H9 (cell line): Measurements from ENCODE around the gene FAM43A. TPM values are rescaled to one million over a fixed set of nuclear protein-coding genes. Genes with fewer than 3 reads are reported as not detected.

Experiments used
- DNase-seq: peaks from one replicate; pipeline ENCODE4 v3.0.0-alpha.2; 2017
- H2AFZ ChIP-seq: one replicate; pipeline ENCODE4 v1.6.1; 2013; ENCODE audit warnings: mild to moderate bottlenecking, low read length, control low read depth, moderate library complexity
- H2AK5ac ChIP-seq: 2 replicates; pipeline ENCODE4 v1.6.1; 2013; ENCODE audit warnings: low read length, control low read depth, mixed read lengths; ENCODE audit not compliant: insufficient read length
- H2BK120ac ChIP-seq: one replicate; pipeline ENCODE4 v1.6.1; 2013; ENCODE audit warnings: low read depth, mild to moderate bottlenecking, low read length, control low read depth, inconsistent platforms; ENCODE audit not compliant: poor library complexity, severe bottlenecking
- H2BK12ac ChIP-seq: 2 replicates; pipeline ENCODE4 v1.6.1; 2013; ENCODE audit warnings: low read length, control low read depth, mixed read lengths, low read depth; ENCODE audit not compliant: insufficient read length
- H2BK15ac ChIP-seq: 2 replicates; pipeline ENCODE4 v1.6.1; 2013; ENCODE audit warnings: low read depth, low read length, control low read depth
- H2BK20ac ChIP-seq: one replicate; pipeline ENCODE4 v1.6.1; 2013; ENCODE audit warnings: low read depth, mild to moderate bottlenecking, low read length, control low read depth, inconsistent platforms; ENCODE audit not compliant: poor library complexity, severe bottlenecking
- H2BK5ac ChIP-seq: 2 replicates; pipeline ENCODE4 v1.6.1; 2013; ENCODE audit warnings: low read length, control low read depth, mixed read lengths; ENCODE audit not compliant: insufficient read length
- H3K14ac ChIP-seq: 2 replicates; pipeline ENCODE4 v1.6.1; 2013; ENCODE audit warnings: low read length, control low read depth; ENCODE audit not compliant: insufficient read depth
- H3K18ac ChIP-seq: 2 replicates; pipeline ENCODE4 v1.6.1; 2013; ENCODE audit warnings: low read depth, mild to moderate bottlenecking, mixed read lengths, low read length, control low read depth; ENCODE audit not compliant: insufficient read length
- H3K23ac ChIP-seq: 2 replicates; pipeline ENCODE4 v1.6.1; 2013; ENCODE audit warnings: low read length, control low read depth, mixed read lengths, low read depth; ENCODE audit not compliant: insufficient read length
- H3K23me2 ChIP-seq: 2 replicates; pipeline ENCODE4 v1.6.1; 2013; ENCODE audit warnings: low read depth, mild to moderate bottlenecking, mixed read lengths, low read length, control low read depth; ENCODE audit not compliant: insufficient read length, poor library complexity, severe bottlenecking
- H3K27ac ChIP-seq: 2 replicates; pipeline ENCODE4 v1.5.1; 2013; ENCODE audit warnings: low read length, control low read depth, mixed read lengths, low read depth; ENCODE audit not compliant: insufficient read length
- H3K27me3 ChIP-seq: 2 replicates; pipeline ENCODE4 v1.6.1; 2013; ENCODE audit warnings: low read length, control low read depth, inconsistent platforms; ENCODE audit not compliant: insufficient read depth
- H3K4ac ChIP-seq: 2 replicates; pipeline ENCODE4 v1.6.1; 2013; ENCODE audit warnings: low read depth, mild to moderate bottlenecking, control low read depth, inconsistent platforms, low read length, moderate library complexity
- H3K4me1 ChIP-seq: 2 replicates; pipeline ENCODE4 v1.6.1; 2013; ENCODE audit warnings: low read length, control low read depth, inconsistent platforms; ENCODE audit not compliant: insufficient read depth
- H3K4me2 ChIP-seq: 2 replicates; pipeline ENCODE4 v1.6.1; 2013; ENCODE audit warnings: low read length, control low read depth, mixed read lengths; ENCODE audit not compliant: insufficient read length, insufficient read depth
- H3K56ac ChIP-seq: 2 replicates; pipeline ENCODE4 v1.6.1; 2013; ENCODE audit warnings: low read depth, mild to moderate bottlenecking, mixed read lengths, low read length, control low read depth; ENCODE audit not compliant: insufficient read length
- H3K79me1 ChIP-seq: 2 replicates; pipeline ENCODE4 v1.6.1; 2013; ENCODE audit warnings: low read depth, mild to moderate bottlenecking, moderate library complexity, low read length, control low read depth, inconsistent platforms; ENCODE audit not compliant: insufficient read depth, poor library complexity, severe bottlenecking
- H3K79me2 ChIP-seq: 2 replicates; pipeline ENCODE4 v1.6.1; 2013; ENCODE audit warnings: low read length, control low read depth, inconsistent platforms; ENCODE audit not compliant: insufficient read depth
- H3K9ac ChIP-seq: 2 replicates; pipeline ENCODE4 v1.6.1; 2013; ENCODE audit warnings: low read length, control low read depth, mixed read lengths; ENCODE audit not compliant: insufficient read length; ENCODE audit errors: extremely low read depth
- H3K9me3 ChIP-seq: one replicate; pipeline ENCODE4 v1.6.1; 2013; ENCODE audit warnings: low read depth, low read length, inconsistent platforms; ENCODE audit not compliant: control insufficient read depth
- H3T11ph ChIP-seq: one replicate; pipeline ENCODE4 v1.6.1; 2013; ENCODE audit warnings: mild to moderate bottlenecking, low read length, control low read depth, inconsistent platforms
- H4K20me1 ChIP-seq: one replicate; pipeline ENCODE4 v1.6.1; 2013; ENCODE audit not compliant: control insufficient read depth, insufficient read length, insufficient read depth
- H4K5ac ChIP-seq: 2 replicates; pipeline ENCODE4 v1.6.1; 2013; ENCODE audit warnings: low read depth, mild to moderate bottlenecking, mixed read lengths, low read length, control low read depth; ENCODE audit not compliant: insufficient read length
- H4K8ac ChIP-seq: replicated peaks from 2 replicates; pipeline ENCODE4 v1.6.1; 2013; ENCODE audit warnings: low read length, control low read depth, mixed read lengths, low read depth; ENCODE audit not compliant: insufficient read length
- H4K91ac ChIP-seq: 2 replicates; pipeline ENCODE4 v1.6.1; 2013; ENCODE audit warnings: low read depth, mild to moderate bottlenecking, moderate library complexity, mixed read lengths, low read length, control low read depth; ENCODE audit not compliant: insufficient read length
- H3K27ac Mint-ChIP-seq, 3 experiments: 2 replicates in 2 of 3; 3 replicates in 1 of 3; pipeline ENCODE4 v1.8.0; 2020 to 2021; ENCODE audit warnings: mixed read lengths in 3 of 3, mild to moderate bottlenecking in 1 of 3, moderate library complexity in 1 of 3
- H3K27me3 Mint-ChIP-seq: 2 replicates; pipeline ENCODE4 v1.8.0; 2021; ENCODE audit warnings: low read depth, mild to moderate bottlenecking, moderate library complexity, mixed read lengths
- H3K36me3 Mint-ChIP-seq, 3 experiments: 2 replicates in 2 of 3; 3 replicates in 1 of 3; pipeline ENCODE4 v1.8.0; 2020 to 2021; ENCODE audit warnings: low read depth in 3 of 3, mixed read lengths in 3 of 3; ENCODE audit not compliant: insufficient read depth in 1 of 3
- H3K4me1 Mint-ChIP-seq, 2 experiments: 2 replicates each; pipeline ENCODE4 v1.8.0; 2020; ENCODE audit warnings: mixed read lengths in 2 of 2
- H3K4me3 Mint-ChIP-seq, 2 experiments: 2 replicates in 1 of 2; 3 replicates in 1 of 2; pipeline ENCODE4 v1.8.0; 2020 to 2021; ENCODE audit warnings: mild to moderate bottlenecking in 2 of 2, mixed read lengths in 2 of 2, moderate library complexity in 1 of 2
- H3K9me3 Mint-ChIP-seq, 2 experiments: 2 replicates in 1 of 2; 3 replicates in 1 of 2; pipeline ENCODE4 v1.8.0; 2020; ENCODE audit warnings: mild to moderate bottlenecking in 2 of 2, mixed read lengths in 2 of 2, moderate library complexity in 1 of 2
- WGBS: extraction: QIAGEN DNeasy Blood & Tissue Kit; methylation state at CpG from one replicate; pipeline ENCODE4 v1.1.7; 2013; ENCODE audit warnings: missing lambda C conversion rate, low lambda C conversion rate, mixed read lengths; ENCODE audit not compliant: insufficient read length; ENCODE audit errors: extremely low coverage; 5-methylcytosine and 5-hydroxymethylcytosine counted together
- long read RNA-seq: library from polyadenylated mRNA; unstranded; transcript quantifications from one replicate; pipeline ENCODE4 v2.0.0, GENCODE V29; 2020
- total RNA-seq: library from RNA; stranded (reverse); gene quantifications from 2 replicates; pipeline ENCODE4 v1.2.1, GENCODE V29; 2021
- TF ChIP-seq, protein P1 (sequence below): fragments of 200-600 bp; sonication (generic); conservative IDR thresholded peaks from 3 replicates; pipeline ENCODE4 v1.8.0; 2021; ENCODE audit warnings: antibody characterized with exemption, mild to moderate bottlenecking

FAM43A gene, protein sequence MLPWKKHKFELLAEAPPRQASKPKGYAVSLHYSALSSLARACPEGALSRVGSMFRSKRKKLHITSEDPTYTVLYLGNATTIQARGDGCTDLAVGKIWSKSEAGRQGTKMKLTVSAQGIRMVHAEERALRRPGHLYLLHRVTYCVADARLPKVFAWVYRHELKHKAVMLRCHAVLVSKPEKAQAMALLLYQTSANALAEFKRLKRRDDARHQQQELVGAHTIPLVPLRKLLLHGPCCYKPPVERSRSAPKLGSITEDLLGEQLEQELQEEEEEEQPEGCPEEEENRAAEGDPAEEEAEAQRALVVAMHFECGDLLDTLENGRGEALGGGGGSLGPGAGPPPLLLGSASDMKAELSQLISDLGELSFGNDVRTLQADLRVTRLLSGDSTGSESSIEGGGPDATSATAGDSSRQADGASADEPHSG
- 2.4 and 2.7 TPM in 2 replicates for total RNA-seq
- long read RNA-seq, partial matches to known transcripts: 0 of 1 reads
- long read RNA-seq, other reads (novel, unspliced or antisense): 0 of 1 reads

DNA sequence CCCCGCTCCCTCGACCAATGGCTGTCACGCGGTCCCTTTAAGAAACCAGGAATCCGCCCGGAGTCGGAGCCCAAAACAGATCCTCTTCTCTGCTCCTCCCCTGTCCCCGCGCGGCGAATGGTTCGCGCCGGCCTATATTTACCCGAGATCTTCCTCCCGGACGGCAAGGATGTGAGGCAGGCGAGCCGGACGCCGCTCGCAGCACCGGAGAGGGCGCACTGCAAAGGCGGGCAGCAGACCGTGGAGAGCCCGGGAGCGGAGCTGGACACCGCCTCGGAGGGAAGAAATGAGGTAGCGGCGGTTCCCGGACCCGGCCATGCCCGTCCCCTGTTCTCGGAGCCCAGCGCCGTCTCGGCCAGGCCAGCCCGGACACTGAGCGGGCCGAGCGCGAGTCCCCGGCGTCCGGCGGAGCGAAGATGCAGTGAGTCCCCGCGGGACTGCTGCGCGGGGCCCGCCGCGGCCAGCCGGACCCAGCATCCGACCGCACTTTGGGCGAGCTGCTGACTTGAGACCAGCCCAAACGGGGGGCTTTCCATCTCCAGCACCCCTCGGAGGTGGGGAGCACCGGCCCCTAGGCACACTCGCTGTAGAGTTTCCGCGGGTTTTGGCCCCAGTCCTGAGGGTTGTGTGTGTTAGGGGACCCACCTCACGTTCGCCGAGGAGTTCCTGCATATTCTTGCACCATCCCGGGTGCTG lies at the start of gene FAM43A:
Gene FAM43A, plus strand, starts transcription at position 166 of the 696 bp plus-strand sequence. CDS start 944 bp downstream, outside the sequence.
- WGBS: no CpG with 5 or more reads among the region's 70 CpGs
- H3K27me3 ChIP-seq: peaks cover 22% of the 10 kb centered on the region; the same call in 1 of the 2 replicates
- H4K8ac ChIP-seq: no peak within 1 kb of the TSS
- H3K23me2 ChIP-seq: peaks cover 26% of the 10 kb centered on the region
- no peak within 1 kb of the TSS for H3K27ac Mint-ChIP-seq
- H3K9ac ChIP-seq: no peak within 1 kb of the TSS
- no peaks in the 10 kb centered on the region; a peak in 2 of 5 replicates for H3K9me3 Mint-ChIP-seq
- no peak within 1 kb of the TSS for H4K91ac ChIP-seq
- H3K79me2 ChIP-seq: no peaks in the 10 kb centered on the region
- no peak within 1 kb of the TSS for H2BK15ac ChIP-seq
- no peak within 1 kb of the TSS for H3T11ph ChIP-seq
- H2AFZ ChIP-seq: no peak within 1 kb of the TSS
- H3K36me3 Mint-ChIP-seq: no peaks in the 10 kb centered on the region
- H3K27me3 Mint-ChIP-seq: peaks cover 54% of the 10 kb centered on the region
- peaks cover 24 to 34% of the 10 kb centered on the region in 2 experiments for H3K4me1 Mint-ChIP-seq
- no peak within 1 kb of the TSS for H3K23ac ChIP-seq
- peak within 1 kb of the TSS; percentile 74 for H3K4me2 ChIP-seq
- H4K5ac ChIP-seq: no peak within 1 kb of the TSS
- no peak within 1 kb of the TSS for H3K4ac ChIP-seq
- no peak within 1 kb of the TSS for H3K18ac ChIP-seq
- no peaks in the 10 kb centered on the region for H4K20me1 ChIP-seq
- H3K4me1 ChIP-seq: no peaks in the 10 kb centered on the region
- no peak within 1 kb of the TSS for H2AK5ac ChIP-seq
- peak within 1 kb of the TSS; percentile 10; the same call in 1 of the 2 replicates for H3K14ac ChIP-seq
- no peaks in the 10 kb centered on the region for H3K9me3 ChIP-seq
- H3K27ac ChIP-seq: no peak within 1 kb of the TSS
- H2BK120ac ChIP-seq: no peak within 1 kb of the TSS
- H3K56ac ChIP-seq: no peak within 1 kb of the TSS
- H2BK5ac ChIP-seq: no peak within 1 kb of the TSS
- H3K4me3 Mint-ChIP-seq: peak within 1 kb of the TSS; percentile 72 to 92
- no peaks in the 10 kb centered on the region for H3K79me1 ChIP-seq
- H2BK20ac ChIP-seq: no peak within 1 kb of the TSS
- TF ChIP-seq, protein P1, sequence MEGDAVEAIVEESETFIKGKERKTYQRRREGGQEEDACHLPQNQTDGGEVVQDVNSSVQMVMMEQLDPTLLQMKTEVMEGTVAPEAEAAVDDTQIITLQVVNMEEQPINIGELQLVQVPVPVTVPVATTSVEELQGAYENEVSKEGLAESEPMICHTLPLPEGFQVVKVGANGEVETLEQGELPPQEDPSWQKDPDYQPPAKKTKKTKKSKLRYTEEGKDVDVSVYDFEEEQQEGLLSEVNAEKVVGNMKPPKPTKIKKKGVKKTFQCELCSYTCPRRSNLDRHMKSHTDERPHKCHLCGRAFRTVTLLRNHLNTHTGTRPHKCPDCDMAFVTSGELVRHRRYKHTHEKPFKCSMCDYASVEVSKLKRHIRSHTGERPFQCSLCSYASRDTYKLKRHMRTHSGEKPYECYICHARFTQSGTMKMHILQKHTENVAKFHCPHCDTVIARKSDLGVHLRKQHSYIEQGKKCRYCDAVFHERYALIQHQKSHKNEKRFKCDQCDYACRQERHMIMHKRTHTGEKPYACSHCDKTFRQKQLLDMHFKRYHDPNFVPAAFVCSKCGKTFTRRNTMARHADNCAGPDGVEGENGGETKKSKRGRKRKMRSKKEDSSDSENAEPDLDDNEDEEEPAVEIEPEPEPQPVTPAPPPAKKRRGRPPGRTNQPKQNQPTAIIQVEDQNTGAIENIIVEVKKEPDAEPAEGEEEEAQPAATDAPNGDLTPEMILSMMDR: peak; percentile 24; the same call in 1 of the 3 replicates
- DNase-seq: peak; percentile 90
- H2BK12ac ChIP-seq: no peak within 1 kb of the TSS
